HL-60 (cell line): ENCODE data around the gene MFSD6.
"Not testable (repeated sequence)": the region's sequence is repeated elsewhere in the genome, so short reads cannot be mapped to it uniquely, and the experiment has no call there.

ENCODE experiments used
- DNase-seq, 2 experiments: peaks; one replicate each; pipeline ENCODE4 v3.0.0-alpha.2; 2010 to 2020; ENCODE audit warnings: low read depth in 1 of 2, low spot score in 1 of 2
- H3K27ac ChIP-seq: fragments of 250-450 bp; sonication (Bioruptor Pico); replicated peaks from 2 replicates; pipeline ENCODE4 v1.5.1; 2020; ENCODE audit warnings: mild to moderate bottlenecking, moderate library complexity
- H3K27me3 ChIP-seq: fragments of 250-450 bp; sonication (Bioruptor Pico); 2 replicates; pipeline ENCODE4 v1.5.1; 2021; ENCODE audit warnings: mild to moderate bottlenecking, moderate library complexity; ENCODE audit not compliant: insufficient read depth, poor library complexity, severe bottlenecking
- H3K4me3 ChIP-seq: replicated peaks from 2 replicates; pipeline ENCODE4 v1.5.1; 2011; ENCODE audit warnings: mild to moderate bottlenecking, control low read depth, low read length; ENCODE audit not compliant: insufficient read depth
- GABPA ChIP-seq: IDR thresholded peaks from 2 replicates; pipeline ENCODE4 v1.6.1; 2012; ENCODE audit warnings: low read depth
- POLR2AphosphoS5 ChIP-seq: IDR thresholded peaks from 2 replicates; pipeline ENCODE4 v1.6.1; 2012; ENCODE audit warnings: low read depth
- SPI1 ChIP-seq: IDR thresholded peaks from 2 replicates; pipeline ENCODE4 v1.6.1; 2012; ENCODE audit warnings: low read depth, mild to moderate bottlenecking, borderline replicate concordance
- TF ChIP-seq, protein P1 (sequence below): IDR thresholded peaks from 2 replicates; pipeline ENCODE4 v1.6.1; 2012; ENCODE audit warnings: low read depth; ENCODE audit not compliant: insufficient replicate concordance
- TF ChIP-seq, protein P2 (sequence below): IDR thresholded peaks from one replicate; pipeline ENCODE4 v1.5.1; 2011; ENCODE audit warnings: low read length, control low read depth, inconsistent platforms; ENCODE audit not compliant: insufficient read depth

The MFSD6 gene

DNA sequence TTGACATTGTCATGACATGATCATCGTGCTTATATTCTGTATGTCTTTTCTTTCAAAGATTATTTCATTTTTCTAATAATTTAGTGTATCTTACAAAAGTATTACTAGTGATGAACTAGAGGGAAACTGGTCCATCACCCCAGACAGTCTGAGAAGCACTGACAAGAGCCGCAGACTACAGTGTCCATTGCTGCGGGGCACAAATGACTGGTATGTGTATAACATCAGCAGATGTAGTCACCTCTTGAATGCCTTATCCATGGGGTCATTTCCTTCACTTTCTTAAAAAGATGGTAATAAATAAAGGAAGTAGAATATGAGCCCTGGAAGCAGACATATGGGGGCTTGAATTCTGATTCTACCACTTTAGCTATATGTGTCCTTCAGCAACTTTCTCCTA is 96.8 kb downstream of the MFSD6 start:
- DNase-seq: no peak
- H3K27ac ChIP-seq: no peak overlapping the region
- TF ChIP-seq POLR2AphosphoS5 (no peak), GABPA (no peak), SPI1 (no peak)
- TF ChIP-seq, protein P1, sequence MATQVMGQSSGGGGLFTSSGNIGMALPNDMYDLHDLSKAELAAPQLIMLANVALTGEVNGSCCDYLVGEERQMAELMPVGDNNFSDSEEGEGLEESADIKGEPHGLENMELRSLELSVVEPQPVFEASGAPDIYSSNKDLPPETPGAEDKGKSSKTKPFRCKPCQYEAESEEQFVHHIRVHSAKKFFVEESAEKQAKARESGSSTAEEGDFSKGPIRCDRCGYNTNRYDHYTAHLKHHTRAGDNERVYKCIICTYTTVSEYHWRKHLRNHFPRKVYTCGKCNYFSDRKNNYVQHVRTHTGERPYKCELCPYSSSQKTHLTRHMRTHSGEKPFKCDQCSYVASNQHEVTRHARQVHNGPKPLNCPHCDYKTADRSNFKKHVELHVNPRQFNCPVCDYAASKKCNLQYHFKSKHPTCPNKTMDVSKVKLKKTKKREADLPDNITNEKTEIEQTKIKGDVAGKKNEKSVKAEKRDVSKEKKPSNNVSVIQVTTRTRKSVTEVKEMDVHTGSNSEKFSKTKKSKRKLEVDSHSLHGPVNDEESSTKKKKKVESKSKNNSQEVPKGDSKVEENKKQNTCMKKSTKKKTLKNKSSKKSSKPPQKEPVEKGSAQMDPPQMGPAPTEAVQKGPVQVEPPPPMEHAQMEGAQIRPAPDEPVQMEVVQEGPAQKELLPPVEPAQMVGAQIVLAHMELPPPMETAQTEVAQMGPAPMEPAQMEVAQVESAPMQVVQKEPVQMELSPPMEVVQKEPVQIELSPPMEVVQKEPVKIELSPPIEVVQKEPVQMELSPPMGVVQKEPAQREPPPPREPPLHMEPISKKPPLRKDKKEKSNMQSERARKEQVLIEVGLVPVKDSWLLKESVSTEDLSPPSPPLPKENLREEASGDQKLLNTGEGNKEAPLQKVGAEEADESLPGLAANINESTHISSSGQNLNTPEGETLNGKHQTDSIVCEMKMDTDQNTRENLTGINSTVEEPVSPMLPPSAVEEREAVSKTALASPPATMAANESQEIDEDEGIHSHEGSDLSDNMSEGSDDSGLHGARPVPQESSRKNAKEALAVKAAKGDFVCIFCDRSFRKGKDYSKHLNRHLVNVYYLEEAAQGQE: no peak
- TF ChIP-seq, protein P2, sequence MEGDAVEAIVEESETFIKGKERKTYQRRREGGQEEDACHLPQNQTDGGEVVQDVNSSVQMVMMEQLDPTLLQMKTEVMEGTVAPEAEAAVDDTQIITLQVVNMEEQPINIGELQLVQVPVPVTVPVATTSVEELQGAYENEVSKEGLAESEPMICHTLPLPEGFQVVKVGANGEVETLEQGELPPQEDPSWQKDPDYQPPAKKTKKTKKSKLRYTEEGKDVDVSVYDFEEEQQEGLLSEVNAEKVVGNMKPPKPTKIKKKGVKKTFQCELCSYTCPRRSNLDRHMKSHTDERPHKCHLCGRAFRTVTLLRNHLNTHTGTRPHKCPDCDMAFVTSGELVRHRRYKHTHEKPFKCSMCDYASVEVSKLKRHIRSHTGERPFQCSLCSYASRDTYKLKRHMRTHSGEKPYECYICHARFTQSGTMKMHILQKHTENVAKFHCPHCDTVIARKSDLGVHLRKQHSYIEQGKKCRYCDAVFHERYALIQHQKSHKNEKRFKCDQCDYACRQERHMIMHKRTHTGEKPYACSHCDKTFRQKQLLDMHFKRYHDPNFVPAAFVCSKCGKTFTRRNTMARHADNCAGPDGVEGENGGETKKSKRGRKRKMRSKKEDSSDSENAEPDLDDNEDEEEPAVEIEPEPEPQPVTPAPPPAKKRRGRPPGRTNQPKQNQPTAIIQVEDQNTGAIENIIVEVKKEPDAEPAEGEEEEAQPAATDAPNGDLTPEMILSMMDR: no peak

DNA sequence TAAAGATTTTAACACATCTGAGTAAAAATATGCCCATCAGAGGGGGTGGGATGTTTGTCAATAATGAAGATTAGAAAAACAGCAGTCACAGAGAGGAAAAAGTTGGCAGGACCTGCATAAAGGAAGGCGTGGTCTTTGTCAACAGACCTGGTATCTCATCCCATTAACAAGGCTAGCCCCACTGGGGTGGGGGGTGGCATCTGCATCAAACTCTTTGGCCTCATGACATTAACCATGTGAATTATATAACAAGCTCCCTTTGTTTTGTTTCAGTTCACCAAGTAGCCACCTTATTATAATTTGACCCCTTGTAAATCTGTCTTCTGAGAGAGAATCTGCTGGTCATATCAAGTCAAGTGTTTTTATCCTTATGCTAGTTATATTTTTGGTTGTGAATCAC is 97.5 kb downstream of the MFSD6 start:
- DNase-seq: no peak
- H3K4me3 ChIP-seq: no peak overlapping the region
- no peak overlapping the region for H3K27ac ChIP-seq
- no peaks in the 10 kb centered on the region for H3K27me3 ChIP-seq
- TF ChIP-seq, protein P1: no peak
- TF ChIP-seq GABPA: no peak
- no peak for TF ChIP-seq SPI1
- no peak for TF ChIP-seq POLR2AphosphoS5

More for the DNA sequence above, 96.8 kb downstream of the MFSD6 start:
- no peaks in the 10 kb centered on the region for H3K27me3 ChIP-seq
- H3K4me3 ChIP-seq: no peak overlapping the region

- Histone ChIP-seq H3K27ac (no peak overlapping the region), H3K4me3 (no peak overlapping the region), H3K27me3 (no peaks in the 10 kb centered on the region)
- TF ChIP-seq, protein P1: no peak
- TF ChIP-seq, protein P2: no peak
- TF ChIP-seq POLR2AphosphoS5 (no peak), SPI1 (no peak), GABPA (no peak)
- DNase-seq: no peak
Observed at GRCh38 chr2:190506666-190507065, 98.5 kb downstream of the MFSD6 start.

DNA sequence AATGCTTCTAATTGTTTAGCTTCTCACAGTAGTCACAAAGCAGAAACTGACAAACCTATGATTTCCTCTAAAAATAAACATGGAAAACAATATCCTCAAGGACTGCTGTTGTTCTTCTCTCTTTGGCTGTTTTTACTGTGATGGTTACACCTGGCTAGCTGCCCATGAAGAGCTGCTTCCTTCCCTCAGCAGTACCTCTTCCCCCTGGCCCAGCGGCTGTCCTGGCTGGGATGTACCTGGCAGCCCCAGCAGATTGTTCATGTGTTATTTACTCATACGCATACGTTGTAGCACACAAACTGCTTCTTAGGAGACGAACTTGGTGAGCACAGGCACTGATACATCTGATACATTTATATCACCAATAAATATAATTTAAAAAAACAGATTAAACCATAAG is 99.0 kb downstream of the MFSD6 start:
- H3K27me3 ChIP-seq: no peaks in the 10 kb centered on the region
- DNase-seq: no peak
- no peak for TF ChIP-seq POLR2AphosphoS5
- TF ChIP-seq, protein P2: no peak
- no peak for TF ChIP-seq GABPA
- no peak for TF ChIP-seq SPI1
- TF ChIP-seq, protein P1: no peak
- H3K27ac ChIP-seq: no peak overlapping the region
- no peak overlapping the region for H3K4me3 ChIP-seq

GRCh38 chr2:190509895-190510294 is 101.7 kb downstream of the MFSD6 start:
- H3K4me3 ChIP-seq, H3K27me3 ChIP-seq, H3K27ac ChIP-seq, DNase-seq: not testable (repeated sequence)
